ENCODE results near the gene GRB10.

- TF ChIP-seq POLR2AphosphoS5 (IDR thresholded peaks at IDR 0.05; ENCODE audit: insufficient read depth in 1 of 2, low read depth in 1 of 2) (no peak), CTCF (IDR thresholded peaks at IDR 0.05) (no peak), POLR2A (IDR thresholded peaks at IDR 0.05) (no peak)
These were observed 169.2 kb downstream of the GRB10 start for GRCh38 chr7:50613473-50613872.
